Adrenal gland (tissue), 5 donors: ENCODE results near the gene IDH3G.
"Not testable (repeated sequence)": the region's sequence is repeated elsewhere in the genome, so short reads cannot be mapped to it uniquely, and the experiment has no call there.

Experiments
- CTCF ChIP-seq, 6 experiments: fragments of 450-650 bp in 4 of 6; fragments of 200-600 bp in 2 of 6; sonication (generic) in 1 of 6; IDR thresholded peaks; 1 replicate in 5 of 6; 2 replicates in 1 of 6; pipeline versions ENCODE4 v1.5.1 to v1.8.0; 2016 to 2021; ENCODE audit warnings: antibody characterized with exemption in 6 of 6, mild to moderate bottlenecking in 2 of 6, moderate library complexity in 1 of 6
- POLR2A ChIP-seq, 2 donors: fragments of 450-650 bp; IDR thresholded peaks; one replicate each; pipeline ENCODE4 v1.6.1; 2017; ENCODE audit warnings: antibody characterized with exemption in 2 of 2, mild to moderate bottlenecking in 2 of 2, moderate library complexity in 1 of 2
- donor health status: DM: no; HTN: no; CAD: no.

- TF ChIP-seq CTCF, POLR2A (IDR thresholded peaks at IDR 0.05): not testable (repeated sequence)
These were observed 47.2 kb downstream of the IDH3G start for GRCh38 chrX:153746991-153747390.
